Umbilical cord (tissue), 2 donors: ENCODE data around the gene PMM2. TPM values are rescaled to one million over a fixed set of nuclear protein-coding genes. Genes with fewer than 3 reads are reported as not detected.
"Not testable (repeated sequence)": the region's sequence is repeated elsewhere in the genome, so short reads cannot be mapped to it uniquely, and the experiment has no call there.

Experiments used
- DNase-seq: peaks from one replicate; pipeline ENCODE4 v3.0.0-alpha.2; 2015; ENCODE audit warnings: low spot score
- total RNA-seq: library from RNA; depleted of rRNA; stranded (reverse); fragments of >200 nt; gene quantifications from one replicate; pipeline ENCODE4 v1.2.3, GENCODE V29; 2014; ENCODE audit warnings: low replicate concordance; ENCODE audit not compliant: insufficient read depth

PMM2 gene
- total RNA-seq, 1 donor from 2014 or later, result 34.7 TPM

GRCh38 chr16:8781797-8782196, 15.8 kb upstream of the PMM2 start:
- DNase-seq, result no peak

GRCh38 chr16:8782673-8783072, 15.0 kb upstream of the PMM2 start:
- no peak for DNase-seq

- no peak for DNase-seq
Observed at GRCh38 chr16:8785408-8785807, 12.2 kb upstream of the PMM2 start.

- DNase-seq, result not testable (repeated sequence)
Observed at GRCh38 chr16:8786316-8786715, 11.3 kb upstream of the PMM2 start.

GRCh38 chr16:8788578-8789172, 9.0 kb upstream of the PMM2 start:
- DNase-seq, result no peak

- DNase-seq, result no peak
Observed at GRCh38 chr16:8795091-8795490, 2.5 kb upstream of the PMM2 start.

- no peak for DNase-seq
Observed at GRCh38 chr16:8795818-8796217, 1.8 kb upstream of the PMM2 start.

- no peak for DNase-seq
Observed at GRCh38 chr16:8796469-8797363, 923 bp upstream of the PMM2 start.

GRCh38 chr16:8798174-8798527, 512 bp downstream of the PMM2 start:
- no peak for DNase-seq

GRCh38 chr16:8798535-8799157, 1.0 kb downstream of the PMM2 start:
- no peak for DNase-seq

- no peak for DNase-seq
Observed at GRCh38 chr16:8801701-8802100, 4.1 kb downstream of the PMM2 start.

GRCh38 chr16:8803733-8804132, 6.1 kb downstream of the PMM2 start:
- not testable (repeated sequence) for DNase-seq

GRCh38 chr16:8804313-8804712, 6.7 kb downstream of the PMM2 start:
- no peak for DNase-seq

- no peak for DNase-seq
Observed at GRCh38 chr16:8806272-8806983, 8.8 kb downstream of the PMM2 start.

GRCh38 chr16:8807189-8807588, 9.6 kb downstream of the PMM2 start:
- DNase-seq, result no peak

GRCh38 chr16:8808009-8808408, 10.4 kb downstream of the PMM2 start:
- no peak for DNase-seq

- no peak for DNase-seq
Observed at GRCh38 chr16:8808613-8809353, 11.1 kb downstream of the PMM2 start.

- no peak for DNase-seq
Observed at GRCh38 chr16:8812162-8812843, 14.7 kb downstream of the PMM2 start.

GRCh38 chr16:8814095-8814806, 16.6 kb downstream of the PMM2 start:
- DNase-seq, result no peak

GRCh38 chr16:8816967-8817655, 19.5 kb downstream of the PMM2 start:
- no peak for DNase-seq
